ENCODE data around the gene EIF3M.

EIF3M gene

GRCh38 chr11:32583459-32584271, at the start of gene EIF3M:
EIF3M (plus strand) TSS chr11:32583831; CDS start chr11:32583888, 57 bp downstream.
- DNase-seq (ENCODE audit: low spot score) = peak; percentile 98

GRCh38 chr11:32538804-32539203, 44.8 kb upstream of the EIF3M start:
- no peak for DNase-seq (ENCODE audit: low spot score)

GRCh38 chr11:32549611-32550187, 33.9 kb upstream of the EIF3M start:
- DNase-seq (ENCODE audit: low spot score) = no peak

DNA sequence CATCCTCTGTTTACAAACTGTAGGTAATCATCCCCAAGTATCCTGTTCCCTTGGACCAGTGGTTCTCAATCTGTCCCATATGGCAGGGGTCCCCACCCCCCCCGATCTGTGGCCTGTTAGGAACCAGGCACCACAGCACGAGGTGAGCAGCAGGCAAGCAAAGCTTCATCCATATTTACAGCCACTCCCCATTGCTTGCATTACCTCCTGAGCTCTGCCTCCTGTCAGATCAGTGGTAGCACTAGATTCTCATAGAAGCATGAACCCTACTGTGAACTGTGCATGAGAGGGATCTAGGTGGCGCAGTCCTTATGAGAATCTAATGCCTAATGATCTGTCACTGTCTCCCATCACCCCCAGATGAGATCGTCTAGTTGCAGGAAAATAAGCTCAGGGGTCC, 33.4 kb upstream of the EIF3M start:
- DNase-seq (ENCODE audit: low spot score) = no peak

DNA sequence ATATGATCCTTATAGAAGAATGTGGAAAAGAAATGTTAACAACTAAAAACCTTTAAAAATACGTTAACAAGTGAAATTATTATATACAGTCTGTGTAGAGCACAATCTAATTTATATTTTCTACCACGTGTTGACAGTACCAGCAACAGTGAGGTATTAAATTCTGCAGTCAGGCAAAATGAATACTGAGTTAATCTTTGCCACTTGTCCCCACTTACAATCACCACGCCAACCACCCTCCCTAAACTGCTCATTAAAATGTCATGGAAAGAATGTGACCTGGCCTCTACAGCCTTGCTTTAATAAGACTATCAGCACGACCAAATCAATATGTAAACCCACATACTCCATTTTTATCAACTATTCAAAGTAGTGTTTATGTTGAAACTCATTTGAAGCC, 28.5 kb upstream of the EIF3M start:
- DNase-seq (ENCODE audit: low spot score) = no peak

DNA sequence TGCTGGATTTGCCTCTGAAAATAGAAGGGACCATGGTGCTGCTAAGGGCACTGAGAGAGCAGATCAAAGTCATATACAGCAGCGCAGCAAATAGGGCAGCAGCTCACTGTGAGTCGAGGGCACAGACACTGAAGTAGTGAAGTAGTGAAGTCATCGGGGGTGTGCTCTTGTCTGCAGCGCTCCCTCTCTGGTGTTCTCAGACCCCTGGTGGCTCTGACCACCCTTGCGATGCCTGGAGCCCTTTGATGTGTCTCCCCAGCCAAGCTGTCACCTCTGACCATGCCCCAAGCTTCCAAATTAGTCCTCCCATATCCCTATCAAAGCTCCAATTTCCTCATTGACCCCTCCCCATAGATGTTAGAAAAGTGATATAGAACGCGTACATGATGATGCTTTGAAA, 27.7 kb upstream of the EIF3M start:
- DNase-seq (ENCODE audit: low spot score) = no peak

DNA sequence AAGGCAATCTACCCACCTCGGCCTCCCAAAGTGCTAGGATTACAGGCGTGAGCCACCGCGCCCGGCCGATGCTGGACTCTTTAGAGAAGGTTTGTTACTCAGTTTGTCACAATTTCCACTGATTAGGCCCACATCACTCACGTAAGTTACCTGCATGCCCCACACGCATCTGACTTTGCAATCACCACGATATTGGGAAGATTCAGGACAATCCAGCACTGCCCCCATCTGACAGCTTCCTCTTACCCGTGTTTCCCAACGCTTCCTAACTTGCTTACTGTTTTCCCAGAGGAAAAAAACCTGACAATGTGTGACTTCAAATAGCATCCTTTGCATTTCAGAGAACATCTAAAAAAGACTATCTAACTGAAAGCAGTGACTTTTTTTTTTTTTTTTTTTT, 21.8 kb upstream of the EIF3M start:
- no peak for DNase-seq (ENCODE audit: low spot score)

DNA sequence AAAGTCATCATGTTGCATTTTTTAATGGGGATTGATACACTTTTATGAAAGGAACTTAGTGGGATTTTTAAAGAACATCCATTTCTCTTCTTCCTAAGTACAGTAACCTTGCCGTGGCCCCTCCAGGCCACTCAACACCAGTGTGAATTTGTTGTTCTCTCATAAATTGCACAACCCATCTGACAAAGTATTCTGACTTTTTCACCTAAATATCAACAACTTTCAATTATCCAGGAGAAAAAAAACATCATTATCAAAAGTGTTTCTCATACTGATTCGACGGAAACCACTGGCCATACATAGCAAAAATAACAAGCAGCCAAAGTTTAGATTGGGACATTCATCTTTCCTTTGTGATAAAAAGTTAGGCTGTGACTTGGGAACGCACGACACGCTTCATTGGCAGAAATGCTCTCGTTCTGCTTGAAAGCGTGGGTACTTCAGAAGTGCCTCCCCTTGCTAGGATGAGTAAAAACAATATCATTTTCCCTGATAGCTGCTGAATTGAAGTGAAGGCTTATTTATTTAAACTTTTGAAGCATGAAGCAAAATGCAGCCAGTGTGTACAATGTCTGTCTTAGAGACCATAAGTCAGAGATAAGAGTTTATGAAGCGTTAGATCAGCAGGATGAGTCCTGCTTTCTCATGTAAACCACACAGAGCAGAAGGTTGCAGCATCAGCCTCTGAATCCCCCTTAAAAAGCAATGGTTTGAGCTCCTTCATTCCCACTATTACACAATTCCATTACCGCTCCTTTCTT, 20.6 kb upstream of the EIF3M start:
- DNase-seq (ENCODE audit: low spot score) = no peak

GRCh38 chr11:32563600-32563959, 20.1 kb upstream of the EIF3M start:
- no peak for DNase-seq (ENCODE audit: low spot score)

GRCh38 chr11:32566517-32566916, 17.1 kb upstream of the EIF3M start:
- DNase-seq (ENCODE audit: low spot score) = no peak

DNA sequence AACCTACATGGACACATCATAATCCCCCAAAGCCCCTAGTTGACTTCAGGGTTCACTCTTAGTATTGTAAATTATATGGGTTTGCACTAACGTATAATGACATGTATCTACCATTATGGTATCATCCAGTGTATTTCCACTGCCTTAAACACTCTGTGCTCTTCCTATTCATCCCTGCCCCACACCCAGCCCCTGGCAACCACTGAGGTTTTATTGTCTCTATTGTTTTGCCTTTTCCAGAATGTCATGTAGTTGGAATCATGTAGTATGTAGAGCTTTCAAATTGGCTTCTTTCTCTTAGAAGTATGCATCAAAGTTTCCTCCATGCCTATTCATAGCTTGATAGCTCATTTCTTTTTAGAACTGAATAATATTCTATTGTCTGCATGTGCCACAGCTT, 16.5 kb upstream of the EIF3M start:
- DNase-seq (ENCODE audit: low spot score) = no peak

GRCh38 chr11:32569313-32569881, 14.2 kb upstream of the EIF3M start:
- DNase-seq (ENCODE audit: low spot score) = no peak

- no peak for DNase-seq (ENCODE audit: low spot score)
These were observed 12.6 kb upstream of the EIF3M start for GRCh38 chr11:32571039-32571438.

DNA sequence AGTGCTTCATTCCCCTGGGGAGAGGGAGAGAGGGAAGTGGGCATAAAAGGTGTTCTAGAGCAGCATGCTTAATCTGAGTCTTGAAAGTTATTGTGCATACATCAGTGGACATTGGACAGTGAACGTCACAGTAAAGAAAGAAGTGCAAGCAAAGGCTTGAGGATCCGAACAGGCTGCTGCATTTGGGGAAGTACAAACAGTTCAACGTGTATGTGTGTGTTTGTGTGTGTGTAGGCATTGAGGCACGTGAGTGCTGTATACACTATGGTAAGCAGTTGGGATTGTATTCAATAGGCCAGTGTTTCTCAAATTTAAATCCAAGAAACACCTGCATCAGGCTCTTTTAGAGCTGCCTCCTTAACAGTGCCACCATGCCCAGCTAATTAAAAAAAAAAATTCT, 10.4 kb upstream of the EIF3M start:
- no peak for DNase-seq (ENCODE audit: low spot score)

DNA sequence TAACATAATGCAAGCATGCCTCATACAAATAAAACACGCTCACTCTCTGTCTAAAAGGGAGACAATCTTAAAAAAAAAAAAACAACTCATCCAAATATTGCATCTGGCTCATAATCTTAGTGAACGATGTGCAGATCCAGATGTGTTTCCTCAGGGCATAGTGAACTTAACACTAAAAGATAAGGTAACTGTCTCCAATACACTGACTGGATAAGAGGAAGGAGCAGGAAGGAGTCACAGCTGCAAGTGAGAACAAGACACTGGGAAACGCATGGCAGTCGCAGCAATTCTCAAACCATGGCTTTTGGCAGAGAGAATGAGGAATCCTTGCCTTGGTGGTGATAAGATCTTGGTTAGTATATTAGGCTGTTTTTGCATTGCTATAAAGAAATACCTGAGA, 9.2 kb upstream of the EIF3M start:
- DNase-seq (ENCODE audit: low spot score) = no peak

DNA sequence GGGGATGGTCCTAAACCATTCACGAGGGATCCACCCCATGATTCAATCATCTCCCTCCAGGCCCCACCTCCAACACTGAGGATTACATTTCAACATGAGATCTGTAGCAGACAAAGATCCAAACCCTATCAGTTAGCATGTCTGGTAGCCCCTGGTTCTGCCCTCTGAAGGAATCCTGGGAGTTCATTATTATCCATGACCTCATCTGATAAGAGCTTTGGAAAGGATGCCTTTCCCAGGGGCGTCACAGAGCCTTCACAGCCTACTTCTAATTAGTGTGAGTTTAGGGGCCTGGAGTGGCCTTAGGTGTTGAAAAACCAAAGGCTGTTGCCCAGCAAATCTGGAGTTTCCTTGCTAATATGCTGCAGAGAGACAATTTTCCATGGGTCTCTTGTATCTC, 8.6 kb upstream of the EIF3M start:
- no peak for DNase-seq (ENCODE audit: low spot score)

DNA sequence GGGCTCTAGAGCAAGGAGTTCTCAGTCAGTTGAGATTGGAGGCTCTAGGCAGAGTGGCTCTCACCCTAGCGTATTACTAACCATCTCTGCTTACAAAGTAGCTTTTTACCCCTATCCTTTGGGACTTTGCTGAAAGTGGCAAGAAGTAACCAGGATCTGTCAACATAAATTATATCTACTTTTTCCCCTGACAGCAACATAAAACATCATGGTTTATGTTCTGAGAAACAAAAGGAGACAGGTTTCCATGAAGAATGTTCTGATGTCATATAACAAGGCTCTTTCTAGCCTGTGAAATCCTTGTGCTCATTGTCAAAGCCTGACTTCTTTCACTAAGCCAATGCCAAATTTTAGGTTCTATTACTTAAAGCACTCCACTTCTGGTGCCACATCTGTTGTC, 7.2 kb upstream of the EIF3M start:
- no peak for DNase-seq (ENCODE audit: low spot score)

GRCh38 chr11:32580967-32581366, 2.7 kb upstream of the EIF3M start:
- no peak for DNase-seq (ENCODE audit: low spot score)

GRCh38 chr11:32581556-32581955, 2.1 kb upstream of the EIF3M start:
- DNase-seq (ENCODE audit: low spot score) = no peak

- DNase-seq (ENCODE audit: low spot score) = no peak
These were observed 1.3 kb downstream of the EIF3M start for GRCh38 chr11:32584921-32585320.

GRCh38 chr11:32586576-32587190, 3.1 kb downstream of the EIF3M start:
- DNase-seq (ENCODE audit: low spot score) = peak; percentile 22

DNA sequence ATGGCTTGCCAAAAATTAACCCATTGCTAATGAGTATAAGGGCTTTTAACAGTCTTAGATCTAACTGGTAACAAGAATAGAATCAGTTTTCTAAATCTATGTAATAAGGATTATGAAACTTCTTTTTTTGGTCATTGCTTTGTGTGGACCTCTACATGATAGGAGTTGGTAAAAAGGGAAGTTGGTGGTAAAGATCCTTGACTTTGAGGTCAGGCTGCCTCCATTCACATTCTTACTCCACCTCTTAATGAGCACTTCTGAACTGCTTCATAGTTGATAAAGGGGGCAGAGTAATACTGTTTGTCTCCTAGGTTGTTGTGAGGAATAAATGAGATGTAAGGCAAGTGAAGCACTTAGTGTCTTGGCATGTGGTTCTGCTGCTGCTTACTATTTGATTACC, 10.6 kb downstream of the EIF3M start:
- DNase-seq (ENCODE audit: low spot score) = no peak

Measured in activated CD4-positive, alpha-beta T cell treated with anti-CD3 and anti-CD28 coated beads, Interleukin-2, Interleukin-4, amounts not matched to agents 100 ng/mL and 50 ng/mL, durations not matched to agents 16 hours and 8 hours (primary cell).